ENCODE results near the gene KRT3.

Gene KRT3

DNA sequence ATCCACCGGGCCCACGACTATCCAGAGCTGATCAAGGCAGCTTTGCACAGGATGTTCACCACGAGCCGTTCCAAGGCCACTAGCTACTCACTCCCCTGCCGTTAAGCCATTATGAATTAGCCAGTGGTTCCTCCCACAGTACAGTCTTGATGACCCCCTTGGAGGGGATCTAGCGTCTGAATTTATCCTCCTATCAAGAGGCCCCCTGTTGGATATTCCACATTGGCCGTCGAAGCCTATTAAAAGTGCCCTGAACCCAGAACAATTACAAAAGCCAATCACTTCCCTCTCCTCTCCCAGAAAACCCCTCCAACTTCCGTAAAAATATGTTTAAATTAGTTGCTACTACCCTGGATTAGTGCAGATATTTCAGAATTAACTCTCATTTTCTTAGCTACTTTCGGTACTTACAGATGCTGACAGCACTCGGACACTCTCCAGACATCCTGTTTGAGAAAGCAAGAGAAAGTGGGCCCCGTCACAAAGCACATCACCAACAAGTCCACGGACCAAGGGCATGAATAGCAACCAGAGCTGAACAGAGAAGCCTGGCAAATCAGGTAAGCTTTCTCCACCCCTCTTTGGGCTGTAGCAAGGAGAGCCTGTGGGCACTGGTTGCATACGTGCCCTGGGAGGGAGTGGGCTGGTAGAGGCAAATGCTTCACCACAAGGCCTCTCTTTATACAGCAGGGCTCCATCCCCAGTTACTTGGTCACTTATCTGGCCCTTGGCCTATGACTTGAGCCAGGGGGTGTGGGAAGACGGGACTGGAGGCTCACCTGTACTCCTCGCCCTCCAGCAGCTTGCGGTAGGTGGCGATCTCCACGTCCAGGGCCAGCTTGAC lies 5.3 kb downstream of the KRT3 start:
- Histone ChIP-seq H3K4me3 (ENCODE audit: low read length) (no peak overlapping the region), H3K4me1 (ENCODE audit: control insufficient read depth, low read length) (no peaks in the 10 kb centered on the region), H3K4me2 (ENCODE audit: low read length) (no peak overlapping the region), H3K9me3 (ENCODE audit: control insufficient read depth, insufficient read depth, low read length) (no peaks in the 10 kb centered on the region), H3K9me2 (replicated peaks; ENCODE audit: control insufficient read depth, low read length) (no peaks in the 10 kb centered on the region), H3K79me2 (ENCODE audit: control insufficient read depth, low read length) (no peaks in the 10 kb centered on the region), H3K27ac (ENCODE audit: low read depth, low read length) (no peak overlapping the region), H3K27me3 (ENCODE audit: control insufficient read depth, low read length) (no peaks in the 10 kb centered on the region), H4K20me1 (ENCODE audit: control insufficient read depth, insufficient read depth, low read depth, low read length) (no peaks in the 10 kb centered on the region), H3K36me3 (ENCODE audit: control insufficient read depth, low read length) (no peaks in the 10 kb centered on the region), H3F3A (ENCODE audit: control insufficient read depth, insufficient read depth) (no peaks in the 10 kb centered on the region)
- TF ChIP-seq, protein P1, sequence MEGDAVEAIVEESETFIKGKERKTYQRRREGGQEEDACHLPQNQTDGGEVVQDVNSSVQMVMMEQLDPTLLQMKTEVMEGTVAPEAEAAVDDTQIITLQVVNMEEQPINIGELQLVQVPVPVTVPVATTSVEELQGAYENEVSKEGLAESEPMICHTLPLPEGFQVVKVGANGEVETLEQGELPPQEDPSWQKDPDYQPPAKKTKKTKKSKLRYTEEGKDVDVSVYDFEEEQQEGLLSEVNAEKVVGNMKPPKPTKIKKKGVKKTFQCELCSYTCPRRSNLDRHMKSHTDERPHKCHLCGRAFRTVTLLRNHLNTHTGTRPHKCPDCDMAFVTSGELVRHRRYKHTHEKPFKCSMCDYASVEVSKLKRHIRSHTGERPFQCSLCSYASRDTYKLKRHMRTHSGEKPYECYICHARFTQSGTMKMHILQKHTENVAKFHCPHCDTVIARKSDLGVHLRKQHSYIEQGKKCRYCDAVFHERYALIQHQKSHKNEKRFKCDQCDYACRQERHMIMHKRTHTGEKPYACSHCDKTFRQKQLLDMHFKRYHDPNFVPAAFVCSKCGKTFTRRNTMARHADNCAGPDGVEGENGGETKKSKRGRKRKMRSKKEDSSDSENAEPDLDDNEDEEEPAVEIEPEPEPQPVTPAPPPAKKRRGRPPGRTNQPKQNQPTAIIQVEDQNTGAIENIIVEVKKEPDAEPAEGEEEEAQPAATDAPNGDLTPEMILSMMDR (IDR thresholded peaks at IDR 0.05; ENCODE audit: low read depth, low read length, poor library complexity, severe bottlenecking), result no peak
- no peak for TF ChIP-seq EZH2phosphoT487 (IDR thresholded peaks at IDR 0.05; ENCODE audit: borderline replicate concordance, low read length)

DNA sequence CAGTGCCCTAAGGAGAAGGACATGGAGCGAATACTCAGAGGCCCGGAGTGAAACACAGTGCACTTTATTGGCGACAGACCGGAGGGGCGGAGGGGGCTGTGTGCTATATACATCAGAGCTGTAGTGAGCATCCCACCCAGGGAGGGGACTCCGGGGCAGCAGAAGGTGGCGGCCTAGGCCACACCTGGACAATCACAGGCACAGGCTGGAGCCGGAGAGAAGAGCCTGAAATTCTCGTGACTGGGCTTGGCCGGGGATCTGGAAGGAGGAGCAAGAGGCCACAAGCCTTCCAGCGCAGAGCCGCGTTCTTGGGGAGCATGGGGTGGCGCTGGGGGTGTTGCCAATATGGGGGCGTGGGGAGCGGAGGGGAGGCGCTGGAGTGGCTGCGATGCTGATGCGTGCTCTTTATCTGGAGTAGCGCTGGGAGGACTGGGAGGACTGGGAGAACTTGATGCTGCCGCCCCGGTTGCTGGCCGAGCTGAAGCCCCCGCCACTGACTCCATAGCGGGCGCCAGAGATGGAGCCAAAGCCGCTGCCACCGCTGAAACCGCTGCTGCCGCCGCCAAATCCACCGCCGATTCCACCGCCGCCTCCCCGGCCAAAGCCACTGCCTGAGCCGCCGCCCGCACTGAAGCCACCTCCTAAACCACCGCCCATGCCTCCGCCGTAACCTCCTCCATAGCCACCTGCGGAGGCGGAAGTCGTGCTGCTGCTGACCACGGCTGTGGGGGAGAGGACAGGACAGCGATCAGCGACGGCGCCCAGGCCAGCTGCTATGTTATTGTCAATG lies 6.1 kb downstream of the KRT3 start:
- H3K27me3 ChIP-seq (ENCODE audit: control insufficient read depth, low read length), result peaks cover 4% of the 10 kb centered on the region; the same call in 1 of the 2 replicates
- H3K79me2 ChIP-seq (ENCODE audit: control insufficient read depth, low read length), result no peaks in the 10 kb centered on the region
- H3K4me1 ChIP-seq (ENCODE audit: control insufficient read depth, low read length), result no peaks in the 10 kb centered on the region
- H3F3A ChIP-seq (ENCODE audit: control insufficient read depth, insufficient read depth), result no peaks in the 10 kb centered on the region
- no peaks in the 10 kb centered on the region for H3K9me3 ChIP-seq (ENCODE audit: control insufficient read depth, insufficient read depth, low read length)
- H3K9me2 ChIP-seq (replicated peaks; ENCODE audit: control insufficient read depth, low read length), result no peaks in the 10 kb centered on the region
- H3K27ac ChIP-seq (ENCODE audit: low read depth, low read length), result no peak overlapping the region
- no peak overlapping the region for H3K4me2 ChIP-seq (ENCODE audit: low read length)
- no peaks in the 10 kb centered on the region for H4K20me1 ChIP-seq (ENCODE audit: control insufficient read depth, insufficient read depth, low read depth, low read length)
- no peaks in the 10 kb centered on the region for H3K36me3 ChIP-seq (ENCODE audit: control insufficient read depth, low read length)
- TF ChIP-seq EZH2phosphoT487 (IDR thresholded peaks at IDR 0.05; ENCODE audit: borderline replicate concordance, low read length), result no peak
- TF ChIP-seq, protein P1 (IDR thresholded peaks at IDR 0.05; ENCODE audit: low read depth, low read length, poor library complexity, severe bottlenecking), result no peak
- no peak overlapping the region for H3K4me3 ChIP-seq (ENCODE audit: low read length)

DNA sequence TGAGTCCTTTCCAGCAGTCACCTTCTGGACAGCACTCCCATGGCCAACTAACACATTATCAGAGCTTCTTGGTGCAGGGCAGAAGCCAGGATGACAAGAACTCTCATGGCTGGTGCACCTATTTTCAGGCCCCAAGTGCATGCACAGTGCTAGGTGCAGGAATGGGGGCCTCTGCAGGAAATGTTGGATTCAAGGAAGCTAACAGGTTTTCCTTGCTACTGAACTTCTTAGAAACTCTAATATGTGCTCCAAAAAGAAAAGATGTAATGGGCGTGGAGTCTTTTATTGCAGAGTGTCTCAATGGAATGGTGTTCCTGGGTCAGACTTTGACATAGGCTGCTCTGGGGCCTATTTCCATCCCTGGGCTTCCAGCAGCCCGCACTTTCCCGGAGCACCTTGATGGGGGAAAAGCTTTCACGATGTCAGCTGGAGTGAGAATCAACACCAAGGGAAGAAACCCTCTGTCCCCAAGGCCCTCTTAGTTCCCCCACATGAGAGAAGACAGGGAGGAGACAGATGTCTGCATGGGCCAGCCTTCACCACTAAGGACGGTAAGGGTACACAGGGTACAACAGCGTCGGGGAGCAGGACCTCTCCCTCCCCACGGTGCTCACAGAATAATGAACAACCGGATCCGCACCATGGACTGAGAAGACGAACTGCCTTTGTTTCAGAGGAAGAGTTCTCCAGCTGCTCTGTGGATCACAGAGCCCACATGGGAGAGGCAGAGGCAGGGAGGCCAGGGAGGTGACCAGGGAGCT lies 6.9 kb downstream of the KRT3 start:
- Histone ChIP-seq H3K9me2 (replicated peaks; ENCODE audit: control insufficient read depth, low read length) (no peaks in the 10 kb centered on the region), H3K36me3 (ENCODE audit: control insufficient read depth, low read length) (no peaks in the 10 kb centered on the region), H3K4me1 (ENCODE audit: control insufficient read depth, low read length) (no peaks in the 10 kb centered on the region), H3K4me3 (ENCODE audit: low read length) (no peak overlapping the region), H3K27ac (ENCODE audit: low read depth, low read length) (no peak overlapping the region), H3K27me3 (ENCODE audit: control insufficient read depth, low read length) (peaks cover 6% of the 10 kb centered on the region; the same call in 1 of the 2 replicates), H3F3A (ENCODE audit: control insufficient read depth, insufficient read depth) (no peaks in the 10 kb centered on the region), H4K20me1 (ENCODE audit: control insufficient read depth, insufficient read depth, low read depth, low read length) (no peaks in the 10 kb centered on the region), H3K79me2 (ENCODE audit: control insufficient read depth, low read length) (no peaks in the 10 kb centered on the region), H3K9me3 (ENCODE audit: control insufficient read depth, insufficient read depth, low read length) (no peaks in the 10 kb centered on the region), H3K4me2 (ENCODE audit: low read length) (no peak overlapping the region)
- TF ChIP-seq, protein P1 (IDR thresholded peaks at IDR 0.05; ENCODE audit: low read depth, low read length, poor library complexity, severe bottlenecking), result no peak
- TF ChIP-seq EZH2phosphoT487 (IDR thresholded peaks at IDR 0.05; ENCODE audit: borderline replicate concordance, low read length), result no peak

Measured in DOHH2 (cell line).